ENCODE measurements around the gene FAM193B.

FAM193B gene

GRCh38 chr5:177602458-177602830, 48.1 kb upstream of the FAM193B start:
- TF ChIP-seq GABPA (IDR thresholded peaks at IDR 0.05; ENCODE audit: low read depth) (no peak), POLR2AphosphoS5 (IDR thresholded peaks at IDR 0.05; ENCODE audit: low read depth) (no peak), CTCF (IDR thresholded peaks at IDR 0.05; ENCODE audit: insufficient read depth, low read length) (no peak)
- TF ChIP-seq, protein P1, sequence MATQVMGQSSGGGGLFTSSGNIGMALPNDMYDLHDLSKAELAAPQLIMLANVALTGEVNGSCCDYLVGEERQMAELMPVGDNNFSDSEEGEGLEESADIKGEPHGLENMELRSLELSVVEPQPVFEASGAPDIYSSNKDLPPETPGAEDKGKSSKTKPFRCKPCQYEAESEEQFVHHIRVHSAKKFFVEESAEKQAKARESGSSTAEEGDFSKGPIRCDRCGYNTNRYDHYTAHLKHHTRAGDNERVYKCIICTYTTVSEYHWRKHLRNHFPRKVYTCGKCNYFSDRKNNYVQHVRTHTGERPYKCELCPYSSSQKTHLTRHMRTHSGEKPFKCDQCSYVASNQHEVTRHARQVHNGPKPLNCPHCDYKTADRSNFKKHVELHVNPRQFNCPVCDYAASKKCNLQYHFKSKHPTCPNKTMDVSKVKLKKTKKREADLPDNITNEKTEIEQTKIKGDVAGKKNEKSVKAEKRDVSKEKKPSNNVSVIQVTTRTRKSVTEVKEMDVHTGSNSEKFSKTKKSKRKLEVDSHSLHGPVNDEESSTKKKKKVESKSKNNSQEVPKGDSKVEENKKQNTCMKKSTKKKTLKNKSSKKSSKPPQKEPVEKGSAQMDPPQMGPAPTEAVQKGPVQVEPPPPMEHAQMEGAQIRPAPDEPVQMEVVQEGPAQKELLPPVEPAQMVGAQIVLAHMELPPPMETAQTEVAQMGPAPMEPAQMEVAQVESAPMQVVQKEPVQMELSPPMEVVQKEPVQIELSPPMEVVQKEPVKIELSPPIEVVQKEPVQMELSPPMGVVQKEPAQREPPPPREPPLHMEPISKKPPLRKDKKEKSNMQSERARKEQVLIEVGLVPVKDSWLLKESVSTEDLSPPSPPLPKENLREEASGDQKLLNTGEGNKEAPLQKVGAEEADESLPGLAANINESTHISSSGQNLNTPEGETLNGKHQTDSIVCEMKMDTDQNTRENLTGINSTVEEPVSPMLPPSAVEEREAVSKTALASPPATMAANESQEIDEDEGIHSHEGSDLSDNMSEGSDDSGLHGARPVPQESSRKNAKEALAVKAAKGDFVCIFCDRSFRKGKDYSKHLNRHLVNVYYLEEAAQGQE (IDR thresholded peaks at IDR 0.05; ENCODE audit: insufficient replicate concordance, low read depth) = no peak
- Histone ChIP-seq H3K4me3 (replicated peaks; ENCODE audit: insufficient read depth, low read length) (no peak overlapping the region), H3K27ac (replicated peaks) (no peak overlapping the region), H3K27me3 (ENCODE audit: insufficient read depth, poor library complexity, severe bottlenecking) (no peaks in the 10 kb centered on the region)
- DNase-seq (ENCODE audit: low read depth in 1 of 2, low spot score in 1 of 2) = no peak

GRCh38 chr5:177601577-177602457, 47.5 kb upstream of the FAM193B start:
- no peak for DNase-seq (ENCODE audit: low read depth in 1 of 2, low spot score in 1 of 2)
- H3K4me3 ChIP-seq (replicated peaks; ENCODE audit: insufficient read depth, low read length) = no peak overlapping the region
- H3K27me3 ChIP-seq (ENCODE audit: insufficient read depth, poor library complexity, severe bottlenecking) = no peaks in the 10 kb centered on the region
- TF ChIP-seq, protein P1 (IDR thresholded peaks at IDR 0.05; ENCODE audit: insufficient replicate concordance, low read depth) = no peak
- TF ChIP-seq GABPA (IDR thresholded peaks at IDR 0.05; ENCODE audit: low read depth) = no peak
- no peak overlapping the region for H3K27ac ChIP-seq (replicated peaks)

DNA sequence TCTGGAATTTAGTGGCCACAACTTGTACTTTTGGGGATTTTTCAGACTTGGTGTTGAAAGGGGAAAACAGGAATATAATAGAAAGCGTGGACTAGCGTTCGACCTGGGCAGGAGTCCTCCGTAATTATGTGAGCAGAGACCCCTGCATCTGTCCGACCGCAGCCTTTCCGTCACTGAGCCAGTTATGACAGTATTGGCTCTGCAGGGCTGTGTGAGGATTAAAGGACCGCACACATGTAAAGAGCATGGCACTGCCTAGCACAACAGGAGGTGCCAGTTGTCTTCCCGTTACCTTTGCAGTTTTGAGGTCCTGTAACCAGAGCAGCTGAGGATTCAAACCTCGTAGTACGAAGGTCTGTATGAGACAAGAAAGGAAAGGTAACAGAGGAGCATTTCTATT, 46.8 kb upstream of the FAM193B start:
- no peak for DNase-seq (ENCODE audit: low read depth in 1 of 2, low spot score in 1 of 2)
- H3K27me3 ChIP-seq (ENCODE audit: insufficient read depth, poor library complexity, severe bottlenecking) = no peaks in the 10 kb centered on the region
- TF ChIP-seq POLR2AphosphoS5 (IDR thresholded peaks at IDR 0.05; ENCODE audit: low read depth) (no peak), GABPA (IDR thresholded peaks at IDR 0.05; ENCODE audit: low read depth) (no peak), SPI1 (IDR thresholded peaks at IDR 0.05; ENCODE audit: borderline replicate concordance, low read depth) (no peak), CTCF (IDR thresholded peaks at IDR 0.05; ENCODE audit: insufficient read depth, low read length) (no peak)
- TF ChIP-seq, protein P1 (IDR thresholded peaks at IDR 0.05; ENCODE audit: insufficient replicate concordance, low read depth) = no peak
- no peak overlapping the region for H3K27ac ChIP-seq (replicated peaks)
- peak overlapping the region; percentile 73; the same call in 1 of the 2 replicates for H3K4me3 ChIP-seq (replicated peaks; ENCODE audit: insufficient read depth, low read length)

Data from HL-60 (cell line).